M059J (cell line): ENCODE measurements around the gene AGAP1. TPM values are rescaled to one million over a fixed set of nuclear protein-coding genes. Genes with fewer than 3 reads are reported as not detected.

ENCODE experiments used
- DNase-seq: peaks from one replicate; pipeline ENCODE4 v3.0.0-alpha.2; 2012; ENCODE audit warnings: low read depth
- total RNA-seq: library from RNA; depleted of rRNA; stranded (reverse); fragments of >200 nt; shearing (Covaris generic); gene quantifications from 2 replicates; pipeline ENCODE4 v1.2.3, GENCODE V29; 2014

Gene AGAP1
- total RNA-seq, 1 experiment from 2014 or later: 8.7 TPM

GRCh38 chr2:235961711-235962110, 467.9 kb downstream of the AGAP1 start:
- DNase-seq: no peak

DNA sequence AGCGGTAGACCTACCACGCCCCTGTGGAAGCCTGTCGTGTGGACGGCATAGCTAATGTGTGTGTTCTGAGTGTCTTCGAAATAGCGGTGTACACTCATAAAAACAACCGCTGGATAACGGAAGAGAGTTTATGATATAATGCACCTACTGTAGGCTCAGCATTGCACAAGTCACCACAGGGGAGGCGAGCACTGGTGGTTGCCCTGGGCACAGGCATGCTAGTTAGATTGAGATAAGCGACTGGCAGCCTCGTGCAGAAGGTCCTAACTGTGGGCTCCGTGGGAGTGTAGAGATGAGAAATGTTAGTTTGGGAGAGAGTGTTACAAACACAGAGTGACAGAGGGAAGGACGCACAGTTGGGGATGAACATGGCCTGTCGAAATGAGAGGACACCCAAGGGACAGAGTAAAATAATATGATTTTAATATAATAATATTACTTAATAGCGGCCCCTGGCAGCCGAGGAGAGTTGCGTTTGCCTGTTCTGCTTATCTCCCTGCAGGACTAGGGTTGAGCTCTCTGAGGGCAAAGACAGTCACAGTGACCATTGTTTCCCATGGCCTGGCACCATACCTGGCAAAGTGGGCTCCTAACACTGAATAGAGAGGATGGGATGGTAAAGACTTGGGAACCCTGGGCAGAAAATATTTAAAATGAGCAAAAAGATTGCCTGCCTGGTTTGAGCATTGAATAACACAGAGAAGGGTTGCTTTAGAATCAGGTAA, 470.2 kb downstream of the AGAP1 start:
- no peak for DNase-seq

GRCh38 chr2:235964787-235965390, 471.0 kb downstream of the AGAP1 start:
- no peak for DNase-seq

DNA sequence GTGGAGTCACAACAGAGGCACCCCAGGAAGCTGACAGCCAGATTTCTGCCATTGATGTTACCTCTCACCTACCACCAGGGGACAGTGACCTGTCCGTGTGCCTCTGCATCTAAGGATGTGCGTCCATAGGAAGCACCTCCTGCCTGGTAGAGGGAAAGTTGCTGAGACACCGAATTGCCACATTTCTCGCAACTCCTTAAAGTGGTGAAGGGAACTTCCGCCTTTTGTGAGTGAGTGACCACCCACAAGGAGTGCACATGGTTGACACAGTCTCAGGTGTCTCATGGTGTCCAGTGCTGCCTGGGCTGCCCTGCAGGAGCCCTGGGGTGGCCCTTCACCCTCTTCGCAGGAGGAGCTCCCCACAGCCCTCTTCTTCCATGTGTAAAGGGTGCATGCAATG, 472.6 kb downstream of the AGAP1 start:
- DNase-seq: no peak

DNA sequence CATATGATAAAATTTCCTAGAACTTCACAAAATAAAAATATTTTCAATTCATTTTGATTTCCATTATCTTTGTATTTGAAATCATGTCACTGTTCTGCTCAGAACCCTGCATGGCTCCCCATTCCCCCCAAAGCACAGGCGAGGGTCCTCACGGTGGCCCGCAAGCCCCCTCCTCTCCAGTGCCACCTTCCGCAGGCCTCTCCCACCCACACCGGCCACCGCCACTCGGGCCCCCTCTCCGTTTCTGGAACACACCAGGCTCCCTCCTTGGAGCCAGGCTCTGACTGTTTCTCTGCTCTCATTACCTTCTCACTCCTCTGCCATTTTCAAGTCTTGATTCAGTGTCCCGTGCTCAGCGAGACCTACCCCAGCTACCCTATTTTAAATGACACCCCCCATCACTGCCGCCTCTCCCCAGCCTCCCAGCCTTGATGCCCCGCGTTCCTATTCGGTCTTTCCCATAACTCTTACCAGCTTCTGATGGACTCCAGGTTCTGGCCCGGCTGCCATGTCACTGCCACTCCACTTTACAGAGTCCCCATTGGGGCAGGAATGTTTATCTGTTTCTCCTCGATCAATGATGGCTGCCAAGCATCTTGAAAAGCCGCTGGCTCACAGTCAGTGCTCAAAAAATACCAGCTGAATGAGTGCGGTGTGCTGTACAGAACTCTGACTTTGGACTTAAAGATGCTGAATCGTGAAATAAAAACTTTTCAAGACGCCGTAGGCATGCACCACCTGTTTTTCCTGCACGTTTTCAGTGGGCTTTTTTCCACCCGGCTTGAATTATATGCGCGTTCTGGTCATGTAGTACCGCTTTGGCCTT, 473.3 kb downstream of the AGAP1 start:
- DNase-seq: no peak

GRCh38 chr2:235968155-235968554, 474.3 kb downstream of the AGAP1 start:
- no peak for DNase-seq

DNA sequence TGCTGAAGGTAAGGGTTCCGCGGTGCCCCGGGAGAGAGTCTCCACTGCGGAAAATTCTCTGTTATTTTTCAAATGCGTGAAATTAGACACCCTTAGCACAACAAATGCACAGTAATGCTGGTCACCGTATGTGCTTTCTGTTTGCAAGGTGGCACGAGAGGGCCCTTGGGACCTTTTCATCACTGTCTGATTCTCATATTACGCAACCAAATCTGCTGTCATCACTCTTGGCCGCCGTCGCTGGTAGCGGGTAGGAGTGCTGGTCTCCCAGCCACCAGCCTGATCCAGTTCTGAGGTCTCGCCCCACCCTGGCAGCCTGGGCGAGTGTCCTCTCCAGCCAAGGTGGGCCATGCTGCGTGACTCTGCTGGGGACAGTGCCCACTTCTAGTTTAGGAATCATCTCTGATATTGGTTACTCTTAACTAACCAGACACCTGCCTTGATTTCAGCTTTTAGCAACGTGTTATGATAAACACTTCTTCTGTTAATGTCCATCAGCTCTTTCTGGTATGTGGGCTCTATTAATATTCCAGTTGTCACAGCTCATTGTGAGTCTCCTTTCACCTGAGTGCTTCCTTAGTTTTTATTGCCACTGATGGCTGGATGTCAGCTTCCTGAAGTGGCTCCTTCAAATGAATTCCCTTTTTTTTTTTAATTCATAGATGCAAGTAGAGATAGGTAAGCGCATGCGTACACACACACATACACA, 474.9 kb downstream of the AGAP1 start:
- no peak for DNase-seq

- no peak for DNase-seq
These were observed 476.6 kb downstream of the AGAP1 start for GRCh38 chr2:235970204-235971040.

DNA sequence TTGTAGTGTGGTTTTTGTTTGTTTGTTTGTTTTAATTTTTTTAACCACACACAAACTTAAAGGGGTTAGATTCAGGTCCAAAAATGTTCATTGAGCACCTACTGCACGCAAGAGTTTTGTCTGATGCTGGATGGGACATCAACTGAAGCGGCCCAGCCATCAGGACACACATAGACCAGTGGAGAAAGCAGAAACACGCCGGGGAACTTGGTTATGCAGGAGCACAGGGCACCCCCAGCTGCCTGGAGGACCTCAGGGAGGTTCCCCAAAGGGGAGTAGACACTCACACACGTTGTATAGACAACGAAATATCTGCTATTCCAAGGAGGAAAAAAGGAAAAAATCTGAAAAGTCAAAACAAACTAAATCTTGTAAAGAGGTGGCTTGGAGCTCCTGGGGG, 482.7 kb downstream of the AGAP1 start:
- no peak for DNase-seq

DNA sequence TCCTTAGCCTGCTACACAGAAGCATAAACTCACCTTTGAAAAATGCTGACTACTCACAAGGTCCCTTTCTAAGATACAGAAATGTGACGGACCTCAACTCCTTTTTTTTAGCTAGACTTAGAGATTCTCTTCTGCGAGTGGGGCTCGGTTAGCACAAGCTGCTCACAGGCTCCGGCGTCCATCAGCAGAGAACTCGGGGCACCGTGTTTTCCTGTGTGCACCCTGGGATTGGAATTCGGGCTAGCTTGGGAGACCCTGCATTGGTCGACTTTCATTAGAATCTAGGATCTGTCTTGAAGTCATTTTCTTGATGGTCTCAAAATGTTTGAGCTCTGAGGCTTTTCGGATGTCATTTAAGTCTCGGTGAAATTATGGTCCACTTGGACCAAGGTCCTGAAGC, 483.1 kb downstream of the AGAP1 start:
- no peak for DNase-seq

GRCh38 chr2:235977445-235977844, 483.6 kb downstream of the AGAP1 start:
- DNase-seq: no peak

GRCh38 chr2:235978022-235978421, 484.2 kb downstream of the AGAP1 start:
- DNase-seq: no peak

GRCh38 chr2:235979037-235979436, 485.2 kb downstream of the AGAP1 start:
- DNase-seq: no peak

DNA sequence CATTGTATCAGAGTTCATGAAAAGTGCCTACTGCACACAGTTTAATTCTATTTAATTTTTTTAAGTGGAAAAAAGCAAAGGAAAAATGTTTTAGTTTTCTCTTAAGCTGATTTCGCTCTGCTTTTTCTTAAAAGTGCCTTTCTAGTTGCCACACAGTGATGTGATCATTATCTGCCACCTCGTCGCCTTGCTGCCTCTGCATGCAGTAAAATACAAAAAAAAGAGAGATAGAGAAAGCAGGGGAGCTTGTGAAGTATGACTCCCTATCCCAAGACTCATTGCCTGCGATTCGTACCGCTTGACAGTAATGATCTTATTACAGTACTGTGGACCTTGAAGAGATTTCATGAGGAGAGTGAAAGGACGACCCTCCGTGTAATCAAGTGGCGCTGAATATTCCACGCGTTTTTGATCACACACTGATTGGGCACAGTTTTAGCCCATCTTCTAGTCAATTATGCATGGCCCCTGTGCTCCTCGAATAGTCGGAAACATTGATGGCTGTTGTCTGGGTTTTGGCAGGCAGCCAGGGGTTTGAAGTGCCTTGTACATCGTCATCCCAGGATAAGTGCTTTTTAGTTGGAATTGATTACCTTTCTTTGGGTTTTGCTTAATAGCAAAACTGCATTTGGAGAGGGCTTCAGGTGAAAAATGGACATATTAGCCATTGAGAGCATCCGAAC, 486.1 kb downstream of the AGAP1 start:
- no peak for DNase-seq

DNA sequence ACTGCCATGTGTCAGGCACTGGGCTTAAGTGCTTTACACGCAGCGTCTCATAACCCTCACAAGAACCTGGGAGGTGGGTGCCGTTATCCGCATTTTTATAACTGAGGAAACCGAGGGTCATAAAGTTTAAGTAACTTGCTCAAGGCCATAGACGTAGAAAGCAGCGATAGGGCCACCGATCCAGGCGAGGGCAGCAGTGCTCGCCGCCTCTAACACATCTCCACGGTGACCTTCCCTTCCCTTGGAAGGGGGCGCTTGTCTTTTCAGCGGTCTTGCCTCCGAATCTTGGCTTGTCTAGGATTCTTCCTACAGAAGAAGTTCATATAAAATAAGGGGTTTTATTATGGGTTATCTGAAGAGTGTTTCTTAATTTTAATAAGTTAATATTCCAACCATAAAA, 487.8 kb downstream of the AGAP1 start:
- DNase-seq: no peak

DNA sequence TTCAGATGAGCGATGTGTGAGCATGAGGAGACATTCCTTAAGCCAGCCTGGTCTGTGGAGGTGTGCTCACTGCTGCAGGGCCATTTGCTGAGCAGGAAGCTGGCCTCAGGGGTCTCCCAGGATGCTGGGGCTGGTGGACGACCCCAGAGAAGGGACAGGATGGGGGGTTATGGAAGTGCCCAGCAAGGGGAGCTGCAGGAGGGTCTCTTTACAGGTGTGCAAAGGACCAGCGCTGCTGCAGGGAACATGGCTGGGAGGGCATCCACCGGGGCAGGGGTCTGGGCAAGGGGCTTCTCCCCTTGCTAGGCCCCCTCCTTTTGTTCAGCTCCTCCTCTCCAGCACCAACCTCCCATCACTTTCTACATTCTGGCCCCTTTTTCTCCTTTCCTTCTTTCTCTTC, 489.2 kb downstream of the AGAP1 start:
- DNase-seq: no peak

DNA sequence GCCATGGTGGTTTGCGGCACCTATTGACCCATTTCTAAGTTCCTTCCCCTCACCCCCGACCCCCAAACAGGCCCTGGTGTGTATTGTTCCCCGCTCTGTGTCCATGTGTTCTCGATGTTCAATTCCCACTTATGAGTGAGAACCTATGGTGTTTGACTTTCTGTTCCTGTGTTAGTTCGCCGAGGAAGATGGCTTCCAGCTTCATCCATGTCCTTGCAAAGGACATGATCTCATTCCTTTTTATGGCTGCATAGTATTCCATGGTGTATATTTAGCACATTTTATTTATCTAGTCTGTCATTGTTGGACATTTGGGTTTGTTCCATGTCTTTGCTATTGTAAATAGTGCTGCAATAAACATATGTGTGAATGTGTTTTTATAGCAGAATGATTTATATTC, 490.7 kb downstream of the AGAP1 start:
- DNase-seq: no peak

DNA sequence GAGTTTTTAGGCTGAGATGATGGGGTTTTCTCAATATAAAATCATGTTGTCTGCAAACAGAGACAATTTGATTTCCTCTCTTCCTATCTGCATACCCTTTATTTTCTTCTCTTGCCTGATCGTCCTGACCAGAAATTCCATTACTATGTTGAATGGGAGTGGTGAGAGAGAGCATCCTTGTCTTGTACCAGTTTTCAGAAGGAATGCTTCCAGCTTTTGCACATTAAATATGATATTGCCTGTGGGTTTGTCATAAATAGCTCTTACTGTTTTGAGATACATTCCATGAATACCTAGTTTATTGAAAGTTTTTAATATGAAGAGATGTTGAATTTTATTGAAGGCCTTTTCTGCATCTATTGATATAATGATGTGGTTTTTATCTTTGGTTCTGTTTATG, 492.5 kb downstream of the AGAP1 start:
- DNase-seq: no peak

DNA sequence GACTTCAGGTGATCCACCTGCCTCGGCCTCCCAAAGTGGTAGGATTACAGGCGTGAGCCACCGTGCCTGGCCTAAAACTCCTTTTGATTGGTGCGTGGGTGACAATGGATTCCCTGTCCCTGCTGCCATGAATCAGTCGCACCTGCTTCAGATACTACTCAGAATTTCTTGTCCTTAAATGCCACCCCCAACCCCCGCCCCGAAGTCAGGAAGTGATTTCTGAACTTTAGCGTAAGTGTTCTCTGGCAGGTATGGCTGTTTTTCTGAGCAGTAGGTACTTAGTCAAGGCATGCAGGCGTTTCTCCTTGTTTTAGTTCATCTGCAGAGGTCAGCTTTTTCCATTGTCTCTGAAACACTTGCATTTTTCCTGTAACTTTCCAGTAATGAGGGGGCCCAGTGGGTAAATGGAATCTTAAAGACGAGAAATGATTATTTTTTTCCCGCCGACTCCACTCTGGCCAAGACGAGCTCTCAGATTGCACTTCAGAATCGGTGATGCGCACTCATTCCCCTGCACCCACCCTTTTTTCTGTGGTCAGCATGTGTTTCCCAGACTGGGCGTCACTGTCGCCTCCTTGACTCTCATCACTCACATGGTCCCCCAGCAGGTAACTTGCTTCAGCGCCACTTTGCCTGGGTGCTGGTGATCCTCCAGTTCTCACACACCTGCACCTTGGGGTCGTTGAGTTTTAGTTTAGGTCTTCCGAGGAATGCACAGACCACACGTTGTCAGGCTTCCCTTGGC, 494.6 kb downstream of the AGAP1 start:
- no peak for DNase-seq

DNA sequence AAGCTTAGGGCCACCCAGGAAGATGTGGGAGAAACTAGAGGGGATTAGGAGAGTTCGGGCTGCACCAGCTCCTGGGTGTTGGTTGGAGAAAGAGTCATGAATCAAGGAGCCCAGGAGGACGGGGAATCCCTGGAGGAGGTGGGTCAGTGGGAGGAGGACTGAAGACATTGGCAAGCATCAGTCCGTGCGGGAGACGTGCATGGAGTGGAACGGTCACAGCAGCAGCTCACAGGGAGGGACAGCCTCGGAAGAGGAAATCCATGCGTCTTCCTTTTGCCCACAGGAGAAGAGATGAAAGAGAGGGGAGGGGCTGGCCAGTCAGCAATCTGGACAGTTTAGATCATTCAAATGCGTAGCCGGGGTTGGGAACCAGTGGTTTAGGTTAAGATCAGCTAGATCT, 495.7 kb downstream of the AGAP1 start:
- DNase-seq: no peak
